Suprapubic skin (tissue), 4 donors: ENCODE data around the gene COL6A3. TPM values are rescaled to one million over a fixed set of nuclear protein-coding genes. Genes with fewer than 3 reads are reported as not detected.

ENCODE experiments used
- DNase-seq, 2 donors: peaks; one replicate each; pipeline ENCODE4 v3.0.0-alpha.2; 2019; ENCODE audit warnings: low spot score in 2 of 2
- H3K27ac ChIP-seq: fragments of 200-600 bp; sonication (generic); one replicate; pipeline ENCODE4 v1.5.1; 2019
- H3K27me3 ChIP-seq: fragments of 200-600 bp; sonication (generic); one replicate; pipeline ENCODE4 v1.5.1; 2019
- H3K36me3 ChIP-seq: fragments of 200-600 bp; sonication (generic); one replicate; pipeline ENCODE4 v1.5.1; 2019
- H3K4me1 ChIP-seq: fragments of 200-600 bp; sonication (generic); one replicate; pipeline ENCODE4 v1.5.1; 2019
- H3K4me3 ChIP-seq: fragments of 200-600 bp; sonication (generic); one replicate; pipeline ENCODE4 v1.5.1; 2019; ENCODE audit warnings: mild to moderate bottlenecking
- H3K9me3 ChIP-seq: fragments of 200-600 bp; sonication (generic); one replicate; pipeline ENCODE4 v1.5.1; 2019
- CTCF ChIP-seq, 2 donors: fragments of 200-600 bp in 1 of 2; fragments of 450-650 bp in 1 of 2; sonication (generic) in 1 of 2; IDR thresholded peaks; one replicate each; pipeline ENCODE4 v1.5.1; 2016 to 2019; ENCODE audit warnings: antibody characterized with exemption in 2 of 2, mild to moderate bottlenecking in 1 of 2, moderate library complexity in 1 of 2
- EP300 ChIP-seq: sonication (generic); formaldehyde crosslinking; IDR thresholded peaks from one replicate; pipeline ENCODE4 v1.6.1; 2017; ENCODE audit warnings: antibody characterized with exemption
- POLR2A ChIP-seq, 2 donors: fragments of 450-650 bp; IDR thresholded peaks; one replicate each; pipeline ENCODE4 v1.6.1; 2017; ENCODE audit warnings: antibody characterized with exemption in 2 of 2, mild to moderate bottlenecking in 2 of 2, moderate library complexity in 2 of 2
- POLR2AphosphoS5 ChIP-seq, 3 donors: sonication (generic); formaldehyde crosslinking; IDR thresholded peaks; one replicate each; pipeline ENCODE4 v1.6.1; 2017; ENCODE audit warnings: antibody characterized with exemption in 3 of 3
- WGBS: methylation state at CpG from one replicate; pipeline ENCODE4 v1.1.5; 2018; 5-methylcytosine and 5-hydroxymethylcytosine counted together
- total RNA-seq, 4 donors: library from RNA; depleted of rRNA; stranded (reverse); fragments of >200 nt; gene quantifications; one replicate each; pipeline ENCODE4 v1.1.0, GENCODE V29; 2016

The COL6A3 gene
- total RNA-seq, 4 donors from 2014 or later, result 50.1 to 79.2 (median 66.3) TPM

- WGBS, result 86% methylated on average over 12 of the region's 12 CpGs
- Histone ChIP-seq H3K9me3 (no peaks in the 10 kb centered on the region), H3K4me1 (peaks cover 22% of the 10 kb centered on the region), H3K36me3 (no peaks in the 10 kb centered on the region), H3K27me3 (no peaks in the 10 kb centered on the region), H3K27ac (no peak overlapping the region), H3K4me3 (no peak overlapping the region)
- DNase-seq, result no peak
- TF ChIP-seq POLR2A (IDR thresholded peaks at IDR 0.05) (no peak), CTCF (IDR thresholded peaks at IDR 0.05) (no peak), POLR2AphosphoS5 (IDR thresholded peaks at IDR 0.05) (no peak), EP300 (no peak)
Observed at GRCh38 chr2:237312021-237312755, 101.8 kb downstream of the COL6A3 start.

GRCh38 chr2:237310515-237311114 lies 103.3 kb downstream of the COL6A3 start:
- 76% methylated on average over 14 of the region's 14 CpGs for WGBS
- no peaks in the 10 kb centered on the region for H3K9me3 ChIP-seq
- H3K36me3 ChIP-seq, result no peaks in the 10 kb centered on the region
- H3K4me3 ChIP-seq, result no peak overlapping the region
- DNase-seq, result no peak
- H3K27ac ChIP-seq, result no peak overlapping the region
- TF ChIP-seq EP300 (no peak), CTCF (IDR thresholded peaks at IDR 0.05) (no peak), POLR2A (IDR thresholded peaks at IDR 0.05) (no peak), POLR2AphosphoS5 (IDR thresholded peaks at IDR 0.05) (no peak)
- H3K4me1 ChIP-seq, result peaks cover 19% of the 10 kb centered on the region
- no peaks in the 10 kb centered on the region for H3K27me3 ChIP-seq

GRCh38 chr2:237309416-237309815 lies 104.5 kb downstream of the COL6A3 start:
- TF ChIP-seq POLR2A (IDR thresholded peaks at IDR 0.05) (no peak), CTCF (IDR thresholded peaks at IDR 0.05) (no peak), EP300 (no peak), POLR2AphosphoS5 (IDR thresholded peaks at IDR 0.05) (no peak)

GRCh38 chr2:237309011-237309410 lies 105.0 kb downstream of the COL6A3 start:
- H3K27me3 ChIP-seq, result no peaks in the 10 kb centered on the region
- peak overlapping the region; percentile 57 for H3K27ac ChIP-seq
- TF ChIP-seq EP300, result no peak
- TF ChIP-seq POLR2A (IDR thresholded peaks at IDR 0.05), result no peak
- TF ChIP-seq CTCF (IDR thresholded peaks at IDR 0.05), result no peak
- TF ChIP-seq POLR2AphosphoS5 (IDR thresholded peaks at IDR 0.05), result no peak
- DNase-seq, result no peak
- H3K9me3 ChIP-seq, result no peaks in the 10 kb centered on the region
- H3K36me3 ChIP-seq, result no peaks in the 10 kb centered on the region
- 77% methylated on average over 3 of the region's 3 CpGs for WGBS
- no peak overlapping the region for H3K4me3 ChIP-seq
- H3K4me1 ChIP-seq, result peaks cover 11% of the 10 kb centered on the region

More at GRCh38 chr2:237309416-237309815, 104.5 kb downstream of the COL6A3 start:
- 67% methylated on average over 4 of the region's 4 CpGs for WGBS
- Histone ChIP-seq H3K9me3 (no peaks in the 10 kb centered on the region), H3K4me1 (peaks cover 15% of the 10 kb centered on the region), H3K36me3 (no peaks in the 10 kb centered on the region), H3K27ac (peak overlapping the region; percentile 57), H3K27me3 (no peaks in the 10 kb centered on the region), H3K4me3 (no peak overlapping the region)
- DNase-seq, result no peak

GRCh38 chr2:237307474-237307873 lies 106.5 kb downstream of the COL6A3 start:
- Histone ChIP-seq H3K36me3 (no peaks in the 10 kb centered on the region), H3K4me3 (no peak overlapping the region), H3K9me3 (no peaks in the 10 kb centered on the region), H3K4me1 (peaks cover 10% of the 10 kb centered on the region), H3K27me3 (no peaks in the 10 kb centered on the region), H3K27ac (no peak overlapping the region)
- no peak for TF ChIP-seq POLR2AphosphoS5 (IDR thresholded peaks at IDR 0.05)
- WGBS, result 75% methylated on average over 7 of the region's 7 CpGs
- no peak for DNase-seq
